NCI-H1092 (cell line): Measurements from ENCODE around the gene DCC.

Experiments used
- DNase-seq: peaks from one replicate; lab custom pipeline; 2025; lab: John Stamatoyannopoulos, UW

DCC gene

GRCh38 chr18:52907543-52908308 is 567.7 kb downstream of the DCC start:
- DNase-seq: no peak

- no peak for DNase-seq
Measured at GRCh38 chr18:52914148-52914547, 574.2 kb downstream of the DCC start.

- DNase-seq: no peak
Measured at GRCh38 chr18:52920665-52921064, 580.7 kb downstream of the DCC start.

GRCh38 chr18:52933356-52933755 is 593.4 kb downstream of the DCC start:
- no peak for DNase-seq

- DNase-seq: no peak
Measured at GRCh38 chr18:52936931-52937330, 596.9 kb downstream of the DCC start.

GRCh38 chr18:52937840-52938239 is 597.8 kb downstream of the DCC start:
- DNase-seq: no peak

- DNase-seq: no peak
Measured at GRCh38 chr18:52945552-52945951, 605.6 kb downstream of the DCC start.

GRCh38 chr18:52948868-52949444 is 609.0 kb downstream of the DCC start:
- no peak for DNase-seq

GRCh38 chr18:52950155-52950554 is 610.2 kb downstream of the DCC start:
- DNase-seq: no peak

GRCh38 chr18:52953387-52953786 is 613.4 kb downstream of the DCC start:
- no peak for DNase-seq

GRCh38 chr18:52963481-52963880 is 623.5 kb downstream of the DCC start:
- DNase-seq: no peak

GRCh38 chr18:52970686-52971085 is 630.7 kb downstream of the DCC start:
- DNase-seq: no peak

- DNase-seq: no peak
Measured at GRCh38 chr18:52971097-52971496, 631.1 kb downstream of the DCC start.

- no peak for DNase-seq
Measured at GRCh38 chr18:52979892-52980291, 639.9 kb downstream of the DCC start.

- DNase-seq: no peak
Measured at GRCh38 chr18:52991246-52991645, 651.2 kb downstream of the DCC start.

- DNase-seq: peak; percentile 8
Measured at GRCh38 chr18:52992041-52992440, 652.0 kb downstream of the DCC start.

- DNase-seq: peak; percentile 59
Measured at GRCh38 chr18:52995875-52996274, 655.9 kb downstream of the DCC start.

GRCh38 chr18:52999633-53000032 is 659.6 kb downstream of the DCC start:
- DNase-seq: no peak

- DNase-seq: no peak
Measured at GRCh38 chr18:53004798-53005197, 664.8 kb downstream of the DCC start.

- no peak for DNase-seq
Measured at GRCh38 chr18:53018791-53019190, 678.8 kb downstream of the DCC start.

GRCh38 chr18:53025247-53025646 is 685.2 kb downstream of the DCC start:
- no peak for DNase-seq

GRCh38 chr18:53028565-53028964 is 688.6 kb downstream of the DCC start:
- no peak for DNase-seq

- no peak for DNase-seq
Measured at GRCh38 chr18:53033128-53033527, 693.1 kb downstream of the DCC start.

GRCh38 chr18:53038608-53039007 is 698.6 kb downstream of the DCC start:
- DNase-seq: no peak
